Mesothelial cell of epicardium (in vitro differentiated cells): ENCODE measurements around the gene CAMTA2. TPM values are rescaled to one million over a fixed set of nuclear protein-coding genes. Genes with fewer than 3 reads are reported as not detected.

ENCODE experiments used
- DNase-seq, 2 experiments: peaks; one replicate each; pipeline ENCODE4 v3.0.0; 2021; ENCODE audit warnings: low spot score in 2 of 2; ENCODE audit not compliant: unreplicated experiment in 2 of 2
- H3K27ac Mint-ChIP-seq: 2 replicates; pipeline ENCODE4 v1.8.0; 2021; ENCODE audit warnings: mixed read lengths
- H3K27me3 Mint-ChIP-seq: 2 replicates; pipeline ENCODE4 v1.8.0; 2021; ENCODE audit warnings: low read depth, mixed read lengths
- H3K36me3 Mint-ChIP-seq: 2 replicates; pipeline ENCODE4 v1.8.0; 2021; ENCODE audit warnings: mixed read lengths
- H3K4me1 Mint-ChIP-seq: 2 replicates; pipeline ENCODE4 v1.8.0; 2021; ENCODE audit warnings: mixed read lengths
- H3K4me3 Mint-ChIP-seq: 2 replicates; pipeline ENCODE4 v1.8.0; 2021; ENCODE audit warnings: mild to moderate bottlenecking, moderate library complexity, mixed read lengths
- H3K9me3 Mint-ChIP-seq: 2 replicates; pipeline ENCODE4 v1.8.0; 2021; ENCODE audit warnings: mixed read lengths
- total RNA-seq: library from RNA; stranded (reverse); gene quantifications from 3 replicates; pipeline ENCODE4 v1.2.1, GENCODE V29; 2021
- TF ChIP-seq, protein P1 (sequence below): fragments of 200-600 bp; sonication (generic); IDR thresholded peaks from one replicate; pipeline ENCODE4 v1.5.0; 2021; ENCODE audit warnings: antibody characterized with exemption; ENCODE audit not compliant: unreplicated experiment

The CAMTA2 gene
- total RNA-seq, 1 donor from 2014 or later = 31.6 TPM

GRCh38 chr17:4973256-4974114 lies 14.0 kb downstream of the CAMTA2 start:
- H3K4me3 Mint-ChIP-seq = no peak overlapping the region
- H3K27me3 Mint-ChIP-seq = no peaks in the 10 kb centered on the region
- H3K9me3 Mint-ChIP-seq = no peaks in the 10 kb centered on the region
- TF ChIP-seq, protein P1, sequence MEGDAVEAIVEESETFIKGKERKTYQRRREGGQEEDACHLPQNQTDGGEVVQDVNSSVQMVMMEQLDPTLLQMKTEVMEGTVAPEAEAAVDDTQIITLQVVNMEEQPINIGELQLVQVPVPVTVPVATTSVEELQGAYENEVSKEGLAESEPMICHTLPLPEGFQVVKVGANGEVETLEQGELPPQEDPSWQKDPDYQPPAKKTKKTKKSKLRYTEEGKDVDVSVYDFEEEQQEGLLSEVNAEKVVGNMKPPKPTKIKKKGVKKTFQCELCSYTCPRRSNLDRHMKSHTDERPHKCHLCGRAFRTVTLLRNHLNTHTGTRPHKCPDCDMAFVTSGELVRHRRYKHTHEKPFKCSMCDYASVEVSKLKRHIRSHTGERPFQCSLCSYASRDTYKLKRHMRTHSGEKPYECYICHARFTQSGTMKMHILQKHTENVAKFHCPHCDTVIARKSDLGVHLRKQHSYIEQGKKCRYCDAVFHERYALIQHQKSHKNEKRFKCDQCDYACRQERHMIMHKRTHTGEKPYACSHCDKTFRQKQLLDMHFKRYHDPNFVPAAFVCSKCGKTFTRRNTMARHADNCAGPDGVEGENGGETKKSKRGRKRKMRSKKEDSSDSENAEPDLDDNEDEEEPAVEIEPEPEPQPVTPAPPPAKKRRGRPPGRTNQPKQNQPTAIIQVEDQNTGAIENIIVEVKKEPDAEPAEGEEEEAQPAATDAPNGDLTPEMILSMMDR = no peak
- peaks cover 37% of the 10 kb centered on the region for H3K4me1 Mint-ChIP-seq
- H3K27ac Mint-ChIP-seq = peak overlapping the region; percentile 5
- DNase-seq = no peak
- H3K36me3 Mint-ChIP-seq = peaks cover 19% of the 10 kb centered on the region

- H3K4me3 Mint-ChIP-seq = no peak overlapping the region
- no peaks in the 10 kb centered on the region for H3K9me3 Mint-ChIP-seq
- H3K4me1 Mint-ChIP-seq = peaks cover 37% of the 10 kb centered on the region
- H3K36me3 Mint-ChIP-seq = peaks cover 19% of the 10 kb centered on the region
- H3K27me3 Mint-ChIP-seq = no peaks in the 10 kb centered on the region
- TF ChIP-seq, protein P1 = no peak
- DNase-seq = no peak
- peak overlapping the region; percentile 36 for H3K27ac Mint-ChIP-seq
Measured at GRCh38 chr17:4972752-4973151, 14.7 kb downstream of the CAMTA2 start.

DNA sequence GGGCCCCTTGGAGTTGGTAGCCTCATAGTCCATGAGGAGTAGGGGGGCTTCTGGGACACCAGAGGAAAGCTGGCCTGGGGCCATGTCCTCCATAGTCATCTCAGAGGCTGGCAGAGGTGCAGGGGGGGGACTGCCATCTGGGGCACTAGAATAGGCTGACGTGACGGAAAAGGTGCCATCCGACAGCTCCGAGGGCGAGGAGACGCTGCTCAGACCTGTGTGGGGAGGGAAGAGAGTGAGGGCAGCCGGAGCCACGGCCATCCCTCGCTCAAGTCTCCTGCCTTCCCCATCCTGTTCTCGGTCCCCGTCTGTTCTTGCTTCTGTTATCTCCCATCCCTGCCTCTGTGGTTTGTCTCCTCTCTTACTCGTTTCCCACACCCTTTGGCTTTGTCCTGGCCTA lies 15.2 kb downstream of the CAMTA2 start:
- DNase-seq = no peak
- Mint-ChIP-seq H3K4me1 (peaks cover 37% of the 10 kb centered on the region), H3K36me3 (peaks cover 19% of the 10 kb centered on the region), H3K9me3 (no peaks in the 10 kb centered on the region), H3K27me3 (no peaks in the 10 kb centered on the region), H3K4me3 (no peak overlapping the region), H3K27ac (peak overlapping the region; percentile 36)
- TF ChIP-seq, protein P1 = no peak

DNA sequence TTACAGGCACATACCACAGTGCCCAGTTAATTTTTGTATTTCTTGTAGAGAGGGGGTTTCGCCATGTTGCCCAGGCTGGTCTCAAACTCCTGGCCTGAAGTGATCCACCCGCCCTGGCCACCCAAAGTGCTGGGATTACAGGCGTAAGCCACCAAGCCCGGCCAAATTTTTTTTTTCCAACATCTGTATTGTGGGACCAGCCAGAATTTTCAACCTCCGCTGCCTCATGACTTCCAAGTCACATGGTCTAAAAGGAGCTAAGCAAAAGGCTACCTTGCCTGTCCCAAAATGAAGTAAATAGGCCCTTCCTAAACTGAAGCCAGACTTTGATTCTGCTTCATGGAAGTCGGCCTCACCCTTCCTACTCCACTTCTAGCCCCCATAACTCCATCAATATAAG lies 15.6 kb downstream of the CAMTA2 start:
- Mint-ChIP-seq H3K27ac (no peak overlapping the region), H3K4me3 (no peak overlapping the region), H3K9me3 (no peaks in the 10 kb centered on the region), H3K4me1 (peaks cover 37% of the 10 kb centered on the region), H3K27me3 (no peaks in the 10 kb centered on the region), H3K36me3 (peaks cover 19% of the 10 kb centered on the region)
- TF ChIP-seq, protein P1 = no peak
- DNase-seq = no peak

DNA sequence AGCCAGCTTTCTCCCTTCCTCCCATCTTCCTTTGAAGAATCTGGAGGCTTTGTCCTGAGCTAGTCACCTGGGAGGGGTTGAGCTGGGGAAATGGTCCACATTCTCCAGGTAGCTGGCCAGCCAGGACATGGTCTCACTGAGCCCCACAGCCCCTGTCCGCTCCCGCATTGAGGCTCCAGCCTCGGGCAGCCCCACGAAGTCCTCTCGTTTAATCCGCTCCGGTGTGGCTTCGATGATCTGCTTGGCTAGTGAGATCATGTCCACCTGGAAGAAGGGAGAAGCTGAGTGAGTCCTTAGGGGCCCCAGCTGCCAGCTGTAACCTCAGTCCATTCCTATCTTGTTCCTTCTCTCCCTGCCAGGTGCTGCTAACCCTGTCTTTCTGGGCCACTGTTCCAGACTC lies 17.2 kb downstream of the CAMTA2 start:
- no peaks in the 10 kb centered on the region for H3K9me3 Mint-ChIP-seq
- no peaks in the 10 kb centered on the region for H3K27me3 Mint-ChIP-seq
- DNase-seq = no peak
- H3K27ac Mint-ChIP-seq = peak overlapping the region; percentile 15
- peaks cover 47% of the 10 kb centered on the region for H3K4me1 Mint-ChIP-seq
- TF ChIP-seq, protein P1 = no peak
- H3K36me3 Mint-ChIP-seq = peaks cover 20% of the 10 kb centered on the region
- H3K4me3 Mint-ChIP-seq = peak overlapping the region; percentile 11
